Smooth muscle cell of trachea (primary cell): ENCODE measurements around the gene TSPAN14. TPM values are rescaled to one million over a fixed set of nuclear protein-coding genes. Genes with fewer than 3 reads are reported as not detected.

ENCODE experiments used
- total RNA-seq: library from RNA; depleted of rRNA; stranded (reverse); fragments of >200 nt; gene quantifications from 2 replicates; pipeline ENCODE4 v1.2.1, GENCODE V29; 2014

Gene TSPAN14, protein sequence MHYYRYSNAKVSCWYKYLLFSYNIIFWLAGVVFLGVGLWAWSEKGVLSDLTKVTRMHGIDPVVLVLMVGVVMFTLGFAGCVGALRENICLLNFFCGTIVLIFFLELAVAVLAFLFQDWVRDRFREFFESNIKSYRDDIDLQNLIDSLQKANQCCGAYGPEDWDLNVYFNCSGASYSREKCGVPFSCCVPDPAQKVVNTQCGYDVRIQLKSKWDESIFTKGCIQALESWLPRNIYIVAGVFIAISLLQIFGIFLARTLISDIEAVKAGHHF
- total RNA-seq, result 19.9 and 22.7 TPM in 2 replicates

DNA sequence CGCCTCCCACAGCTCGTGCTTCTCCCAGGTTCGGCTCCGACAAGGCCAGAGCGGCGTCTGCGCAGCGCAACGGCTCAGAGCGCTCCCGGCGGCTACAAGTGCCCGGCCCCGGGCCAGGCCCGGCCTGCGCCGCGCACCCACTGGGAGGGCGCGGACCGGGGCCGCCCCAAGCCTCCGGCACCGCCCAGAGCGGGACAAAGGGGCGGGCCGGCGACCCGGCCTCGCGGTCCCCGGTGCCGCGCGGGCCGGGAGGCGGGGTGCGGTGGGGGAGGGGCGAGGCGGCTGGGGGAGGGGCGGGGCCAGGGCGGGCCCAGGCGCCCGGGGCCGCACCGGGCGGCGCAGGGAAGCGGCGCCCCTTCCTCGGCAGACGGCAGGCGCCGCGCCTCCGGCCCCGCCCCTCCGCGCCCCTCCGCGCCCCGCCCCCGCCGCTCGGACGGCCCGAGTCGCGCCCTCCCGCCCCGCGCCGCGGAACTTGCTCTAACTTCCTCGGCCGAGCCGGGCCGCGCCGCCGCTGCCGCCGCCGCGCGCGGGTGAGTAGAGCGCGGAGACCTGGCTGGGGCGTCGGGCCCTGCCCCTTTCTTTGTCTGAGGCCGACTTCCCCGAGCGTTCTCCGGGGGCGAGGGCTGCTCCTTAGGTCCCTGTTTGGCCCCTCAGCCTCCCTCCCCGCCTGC is at the start of gene TSPAN14:
TSS of gene TSPAN14 (plus strand) at position 469 of the 671 bp plus-strand sequence. CDS start 34,924 bp downstream, outside the sequence.

DNA sequence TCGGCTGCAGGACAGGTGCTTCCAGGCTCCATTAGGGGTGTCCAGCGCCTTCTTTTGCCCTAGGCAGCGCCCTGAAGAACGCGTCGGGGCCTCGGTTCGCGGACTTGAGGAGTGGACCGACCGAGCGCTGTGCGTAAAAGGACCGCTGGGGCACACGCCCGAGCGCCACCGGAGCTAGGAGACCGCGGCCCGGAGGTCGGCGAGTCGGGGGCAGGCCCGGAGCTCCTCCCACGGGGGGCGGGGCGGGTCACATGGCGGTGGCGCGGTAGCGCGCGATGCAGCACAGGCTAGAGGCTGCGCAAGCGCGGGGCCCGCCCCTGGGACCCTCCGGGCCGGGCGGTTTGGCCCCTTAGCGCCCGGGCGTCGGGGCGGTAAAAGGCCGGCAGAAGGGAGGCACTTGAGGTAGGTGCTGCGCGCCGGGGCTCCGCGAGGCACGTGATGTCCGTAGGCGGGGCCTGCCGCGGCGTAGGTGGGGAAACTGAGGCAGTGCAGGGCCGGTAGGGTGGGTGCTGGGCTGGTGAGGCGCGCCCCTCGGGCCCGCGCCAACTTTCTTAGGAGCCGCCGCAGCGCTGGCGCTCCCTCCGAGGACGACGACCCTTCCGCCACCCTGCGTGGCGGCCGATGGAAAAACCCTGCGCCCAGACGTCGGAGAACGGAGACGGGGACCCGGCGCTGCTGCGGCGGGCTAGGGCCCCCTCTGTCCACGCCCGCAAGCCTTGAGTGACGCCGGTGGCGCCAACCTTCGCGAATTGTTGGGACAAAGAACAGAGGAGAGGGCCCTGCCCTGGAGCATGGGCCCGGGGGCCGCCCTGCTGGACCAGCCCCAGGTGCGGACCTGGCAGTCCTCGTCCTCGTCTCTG is 45.6 kb upstream of the TSPAN14 start, which contains the start of gene PRXL2A:
TSS of gene PRXL2A (plus strand) at position 310 of the 860 bp plus-strand sequence. CDS start 11,917 bp downstream, outside the sequence.

DNA sequence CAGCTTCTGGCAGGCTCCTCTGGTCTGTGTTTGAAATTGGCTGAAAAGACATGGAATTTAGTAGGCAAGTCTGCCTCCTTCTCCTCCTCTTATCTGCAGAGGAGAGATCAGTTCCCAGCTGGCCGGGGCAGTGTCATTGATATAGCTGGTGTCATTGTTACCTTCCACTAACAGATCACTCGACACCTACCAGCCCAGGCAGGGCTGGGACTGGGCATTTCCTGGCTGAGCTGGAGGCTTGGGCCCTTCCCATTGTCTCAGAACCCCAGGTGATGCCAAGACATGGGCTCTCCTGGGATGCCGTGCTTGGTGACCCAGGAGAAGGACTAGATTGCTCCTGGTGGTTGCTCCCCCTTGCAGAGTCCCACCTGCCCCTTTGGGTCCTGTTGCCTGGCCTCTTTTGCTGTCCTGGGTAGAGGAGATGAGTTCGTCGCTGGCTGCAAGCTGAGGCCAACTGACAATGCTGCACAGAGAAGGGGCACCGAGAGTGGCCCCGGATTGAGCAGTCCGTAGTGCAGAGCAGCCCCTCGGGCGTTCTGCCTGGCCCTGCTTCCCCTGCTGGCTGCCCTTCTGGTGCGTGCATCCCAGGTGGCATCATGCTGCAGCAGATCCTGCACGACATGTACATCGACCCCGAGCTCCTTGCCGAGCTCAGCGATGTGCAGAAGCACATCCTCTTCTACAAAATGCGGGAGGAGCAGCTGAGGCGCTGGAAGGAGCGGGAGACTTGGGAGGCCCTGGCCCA is 83.8 kb downstream of the TSPAN14 start, which contains the start of gene SH2D4B:
TSS of gene SH2D4B (plus strand) at position 167 of the 745 bp plus-strand sequence. CDS start at position 597, 430 bp downstream.

Other genes starting within 250 kb of the TSPAN14 start
- gene ANXA11, start 248.8 kb upstream of the TSPAN14 start, total RNA-seq, result 183 and 240 TPM in 2 replicates
- under 0.01 TPM in 1 of 2 replicates, not detected in the other for gene MAT1A, start 164.7 kb upstream of the TSPAN14 start, total RNA-seq
- not detected in 2 replicates for gene DYDC1, start 97.6 kb upstream of the TSPAN14 start, total RNA-seq
- gene DYDC2, start 97.5 kb upstream of the TSPAN14 start, total RNA-seq, result not detected in 2 replicates
- 2.5 and 3.3 TPM in 2 replicates for gene PRXL2A, start 45.8 kb upstream of the TSPAN14 start, total RNA-seq
- not detected in 2 replicates for gene SH2D4B, start 83.6 kb downstream of the TSPAN14 start, total RNA-seq